Omental fat pad (tissue), 4 donors: ENCODE measurements around the gene ADAMTS8. TPM values are rescaled to one million over a fixed set of nuclear protein-coding genes. Genes with fewer than 3 reads are reported as not detected.
A peak's percentile ranks its signal among the peaks of the same experiment; 100 is the strongest.

Experiments used
- ATAC-seq: fragments of 150-250 bp; one replicate; pipeline ENCODE4 v1.9.1; 2016; ENCODE audit warnings: mild to moderate bottlenecking, moderate library complexity; ENCODE audit not compliant: low FRiP score
- DNase-seq: peaks from one replicate; pipeline ENCODE4 v3.0.0-alpha.2; 2019; ENCODE audit warnings: low spot score
- CTCF ChIP-seq, 3 donors: fragments of 450-650 bp; IDR thresholded peaks; one replicate each; pipeline ENCODE4 v1.5.1; 2016 to 2017; ENCODE audit warnings: antibody characterized with exemption in 3 of 3, mild to moderate bottlenecking in 3 of 3, moderate library complexity in 2 of 3
- total RNA-seq, 4 donors: library from RNA; depleted of rRNA; stranded (reverse); fragments of >200 nt; gene quantifications; one replicate each; pipeline ENCODE4 v1.1.0, GENCODE V29; 2016

The ADAMTS8 gene
- total RNA-seq, 4 donors from 2014 or later = 0.13 to 1.2 (median 0.22) TPM

GRCh38 chr11:130452940-130453339, 24.5 kb upstream of the ADAMTS8 start:
- no peak for ATAC-seq
- no peak for DNase-seq
- TF ChIP-seq CTCF (IDR thresholded peaks at IDR 0.05) = no peak

GRCh38 chr11:130452176-130452575, 23.8 kb upstream of the ADAMTS8 start:
- DNase-seq = no peak
- ATAC-seq = no peak
- TF ChIP-seq CTCF (IDR thresholded peaks at IDR 0.05) = no peak

- TF ChIP-seq CTCF (IDR thresholded peaks at IDR 0.05) = no peak
- ATAC-seq (peak; percentile 37), DNase-seq (no peak)
Observed at GRCh38 chr11:130451231-130452019, 23.0 kb upstream of the ADAMTS8 start.

GRCh38 chr11:130449996-130450769, 21.8 kb upstream of the ADAMTS8 start:
- TF ChIP-seq CTCF (IDR thresholded peaks at IDR 0.05) = peak in 1 of 3 donors; percentile 34
- ATAC-seq (peak; percentile 80), DNase-seq (peak; percentile 73)

GRCh38 chr11:130449310-130449990, 21.0 kb upstream of the ADAMTS8 start:
- TF ChIP-seq CTCF (IDR thresholded peaks at IDR 0.05) = no peak
- ATAC-seq (no peak), DNase-seq (no peak)

- DNase-seq (no peak), ATAC-seq (peak; percentile 78)
- TF ChIP-seq CTCF (IDR thresholded peaks at IDR 0.05) = no peak
Observed at GRCh38 chr11:130448416-130449309, 20.3 kb upstream of the ADAMTS8 start, which contains the start of gene ADAMTS15. Gene ADAMTS15, plus strand, starts transcription at chr11:130448645. Its CDS starts 329 bp downstream, at chr11:130448974.
